ENCODE results near the gene PPP1R3G. TPM values are rescaled to one million over a fixed set of nuclear protein-coding genes. Genes with fewer than 3 reads are reported as not detected.

Gene PPP1R3G
- total and polyA plus RNA-seq, 2 of the 13 experiments (the other 11 are each of a cell fraction or from before 2014, with no cell fraction given), result 1.2 to 1.3 TPM

DNA sequence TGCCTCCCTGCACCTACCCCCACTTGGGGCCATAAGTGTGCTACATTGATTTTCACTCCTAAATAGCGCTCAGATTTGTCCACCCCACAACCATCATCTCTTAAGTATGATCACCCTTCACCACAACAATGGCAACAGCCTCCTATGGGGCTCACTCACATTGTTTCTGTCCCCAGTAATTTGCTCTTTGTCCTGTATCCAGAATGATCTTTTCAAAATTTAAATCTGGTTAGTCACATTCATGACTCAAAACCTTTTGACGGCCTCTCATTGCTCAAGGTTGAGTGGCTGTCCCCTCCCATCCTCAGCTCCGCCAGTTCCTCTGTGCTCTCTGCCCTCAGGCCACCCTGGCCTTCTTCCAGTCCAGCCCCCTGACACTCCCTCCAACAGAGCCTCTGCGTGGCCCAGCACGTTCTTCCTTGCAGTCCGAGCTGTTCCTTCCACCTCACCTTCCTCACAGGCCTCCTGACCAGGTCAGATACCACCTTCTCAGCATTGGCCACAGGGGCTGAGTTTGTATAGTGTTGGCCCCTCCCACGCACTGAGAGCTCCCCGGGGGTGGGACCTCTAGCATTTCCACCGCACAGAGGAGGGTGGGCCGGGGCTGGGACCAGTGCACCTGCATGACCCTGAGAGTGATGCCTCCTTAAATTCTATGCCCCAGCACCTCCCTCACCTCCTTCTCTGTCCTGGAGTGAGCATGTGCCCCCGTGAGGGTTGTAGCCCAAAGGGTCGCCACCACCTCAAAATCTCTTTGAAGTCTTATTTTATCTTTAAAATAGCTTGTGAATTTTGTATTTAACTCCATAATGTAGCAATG, 2.4 kb upstream of the PPP1R3G start (continued):
- peak; percentile 32; the same call in 1 of the 2 replicates for TF ChIP-seq HMGXB3 (CRISPR knock-in tag; IDR thresholded peaks at IDR 0.05; ENCODE audit: borderline replicate concordance)
- TF ChIP-seq HIVEP1 (CRISPR knock-in tag; IDR thresholded peaks at IDR 0.05), result no peak
- TF ChIP-seq ZFP1 (CRISPR knock-in tag; IDR thresholded peaks at IDR 0.05), result no peak; the same call in 1 of the 2 replicates
- TF ChIP-seq, protein P1, sequence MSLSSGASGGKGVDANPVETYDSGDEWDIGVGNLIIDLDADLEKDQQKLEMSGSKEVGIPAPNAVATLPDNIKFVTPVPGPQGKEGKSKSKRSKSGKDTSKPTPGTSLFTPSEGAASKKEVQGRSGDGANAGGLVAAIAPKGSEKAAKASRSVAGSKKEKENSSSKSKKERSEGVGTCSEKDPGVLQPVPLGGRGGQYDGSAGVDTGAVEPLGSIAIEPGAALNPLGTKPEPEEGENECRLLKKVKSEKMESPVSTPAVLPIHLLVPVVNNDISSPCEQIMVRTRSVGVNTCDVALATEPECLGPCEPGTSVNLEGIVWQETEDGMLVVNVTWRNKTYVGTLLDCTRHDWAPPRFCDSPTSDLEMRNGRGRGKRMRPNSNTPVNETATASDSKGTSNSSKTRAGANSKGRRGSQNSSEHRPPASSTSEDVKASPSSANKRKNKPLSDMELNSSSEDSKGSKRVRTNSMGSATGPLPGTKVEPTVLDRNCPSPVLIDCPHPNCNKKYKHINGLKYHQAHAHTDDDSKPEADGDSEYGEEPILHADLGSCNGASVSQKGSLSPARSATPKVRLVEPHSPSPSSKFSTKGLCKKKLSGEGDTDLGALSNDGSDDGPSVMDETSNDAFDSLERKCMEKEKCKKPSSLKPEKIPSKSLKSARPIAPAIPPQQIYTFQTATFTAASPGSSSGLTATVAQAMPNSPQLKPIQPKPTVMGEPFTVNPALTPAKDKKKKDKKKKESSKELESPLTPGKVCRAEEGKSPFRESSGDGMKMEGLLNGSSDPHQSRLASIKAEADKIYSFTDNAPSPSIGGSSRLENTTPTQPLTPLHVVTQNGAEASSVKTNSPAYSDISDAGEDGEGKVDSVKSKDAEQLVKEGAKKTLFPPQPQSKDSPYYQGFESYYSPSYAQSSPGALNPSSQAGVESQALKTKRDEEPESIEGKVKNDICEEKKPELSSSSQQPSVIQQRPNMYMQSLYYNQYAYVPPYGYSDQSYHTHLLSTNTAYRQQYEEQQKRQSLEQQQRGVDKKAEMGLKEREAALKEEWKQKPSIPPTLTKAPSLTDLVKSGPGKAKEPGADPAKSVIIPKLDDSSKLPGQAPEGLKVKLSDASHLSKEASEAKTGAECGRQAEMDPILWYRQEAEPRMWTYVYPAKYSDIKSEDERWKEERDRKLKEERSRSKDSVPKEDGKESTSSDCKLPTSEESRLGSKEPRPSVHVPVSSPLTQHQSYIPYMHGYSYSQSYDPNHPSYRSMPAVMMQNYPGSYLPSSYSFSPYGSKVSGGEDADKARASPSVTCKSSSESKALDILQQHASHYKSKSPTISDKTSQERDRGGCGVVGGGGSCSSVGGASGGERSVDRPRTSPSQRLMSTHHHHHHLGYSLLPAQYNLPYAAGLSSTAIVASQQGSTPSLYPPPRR (CRISPR knock-in tag; IDR thresholded peaks at IDR 0.05; ENCODE audit: borderline replicate concordance), result peak; percentile 56; the same call in 1 of the 2 replicates
- no peak for TF ChIP-seq ATF5 (CRISPR knock-in tag; IDR thresholded peaks at IDR 0.05; ENCODE audit: low read depth)
- TF ChIP-seq DMAP1 (CRISPR knock-in tag; IDR thresholded peaks at IDR 0.05), result peak; percentile 38; the same call in 1 of the 2 replicates
- peak; percentile 79 for TF ChIP-seq HOXA3 (CRISPR knock-in tag; IDR thresholded peaks at IDR 0.05)
- peak; percentile 59 for TF ChIP-seq JARID2 (CRISPR knock-in tag; IDR thresholded peaks at IDR 0.05; ENCODE audit: insufficient replicate concordance)
- no peak for TF ChIP-seq DNMT3B (CRISPR knock-in tag; conservative IDR thresholded peaks at IDR 0.05)
- peak; percentile 92 for TF ChIP-seq ZFP36L1 (CRISPR knock-in tag; IDR thresholded peaks at IDR 0.05)
- peak; percentile 34; the same call in 1 of the 2 replicates for TF ChIP-seq JUN (CRISPR knock-in tag; IDR thresholded peaks at IDR 0.05)
- TF ChIP-seq, protein P2, sequence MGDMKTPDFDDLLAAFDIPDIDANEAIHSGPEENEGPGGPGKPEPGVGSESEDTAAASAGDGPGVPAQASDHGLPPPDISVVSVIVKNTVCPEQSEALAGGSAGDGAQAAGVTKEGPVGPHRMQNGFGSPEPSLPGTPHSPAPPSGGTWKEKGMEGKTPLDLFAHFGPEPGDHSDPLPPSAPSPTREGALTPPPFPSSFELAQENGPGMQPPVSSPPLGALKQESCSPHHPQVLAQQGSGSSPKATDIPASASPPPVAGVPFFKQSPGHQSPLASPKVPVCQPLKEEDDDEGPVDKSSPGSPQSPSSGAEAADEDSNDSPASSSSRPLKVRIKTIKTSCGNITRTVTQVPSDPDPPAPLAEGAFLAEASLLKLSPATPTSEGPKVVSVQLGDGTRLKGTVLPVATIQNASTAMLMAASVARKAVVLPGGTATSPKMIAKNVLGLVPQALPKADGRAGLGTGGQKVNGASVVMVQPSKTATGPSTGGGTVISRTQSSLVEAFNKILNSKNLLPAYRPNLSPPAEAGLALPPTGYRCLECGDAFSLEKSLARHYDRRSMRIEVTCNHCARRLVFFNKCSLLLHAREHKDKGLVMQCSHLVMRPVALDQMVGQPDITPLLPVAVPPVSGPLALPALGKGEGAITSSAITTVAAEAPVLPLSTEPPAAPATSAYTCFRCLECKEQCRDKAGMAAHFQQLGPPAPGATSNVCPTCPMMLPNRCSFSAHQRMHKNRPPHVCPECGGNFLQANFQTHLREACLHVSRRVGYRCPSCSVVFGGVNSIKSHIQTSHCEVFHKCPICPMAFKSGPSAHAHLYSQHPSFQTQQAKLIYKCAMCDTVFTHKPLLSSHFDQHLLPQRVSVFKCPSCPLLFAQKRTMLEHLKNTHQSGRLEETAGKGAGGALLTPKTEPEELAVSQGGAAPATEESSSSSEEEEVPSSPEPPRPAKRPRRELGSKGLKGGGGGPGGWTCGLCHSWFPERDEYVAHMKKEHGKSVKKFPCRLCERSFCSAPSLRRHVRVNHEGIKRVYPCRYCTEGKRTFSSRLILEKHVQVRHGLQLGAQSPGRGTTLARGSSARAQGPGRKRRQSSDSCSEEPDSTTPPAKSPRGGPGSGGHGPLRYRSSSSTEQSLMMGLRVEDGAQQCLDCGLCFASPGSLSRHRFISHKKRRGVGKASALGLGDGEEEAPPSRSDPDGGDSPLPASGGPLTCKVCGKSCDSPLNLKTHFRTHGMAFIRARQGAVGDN (CRISPR knock-in tag; IDR thresholded peaks at IDR 0.05), result peak; percentile 99
- TF ChIP-seq NPAS2 (CRISPR knock-in tag; IDR thresholded peaks at IDR 0.05; ENCODE audit: borderline replicate concordance), result 0 out of 2 replicates have a peak, but pooled peaks have one; percentile 65
- TF ChIP-seq HNRNPH1 (optimal IDR thresholded peaks at IDR 0.05; ENCODE audit: low read depth, low read length), result no peak
